Measurements from ENCODE around the gene F3.

The F3 gene

DNA sequence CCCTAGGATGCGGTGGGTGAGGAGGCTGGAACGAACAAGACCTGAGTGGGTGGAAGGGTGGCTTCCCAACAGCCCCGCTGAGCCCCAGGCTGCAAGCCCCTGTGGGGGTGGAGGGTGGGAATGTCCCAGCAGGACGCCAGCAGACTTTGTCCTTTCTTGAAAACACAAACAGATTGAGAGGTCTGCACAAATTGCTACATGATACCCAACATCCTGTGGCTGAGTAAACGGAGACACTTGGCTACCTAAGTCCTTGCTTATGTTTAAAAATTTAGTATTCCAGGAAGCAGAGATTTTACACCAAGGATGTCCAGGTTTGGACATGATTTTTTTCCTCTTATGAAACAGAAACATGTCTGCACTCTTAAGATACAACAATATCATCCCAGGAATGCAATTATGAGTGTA lies 11.8 kb upstream of the F3 start:
- in situ Hi-C loops (cut with HindIII; ENCODE audit: low sequenced_read_pairs) = no loop called here

- in situ Hi-C loops (cut with HindIII; ENCODE audit: low sequenced_read_pairs) = no loop called here
Observed at GRCh38 chr1:94552071-94552586, 10.6 kb upstream of the F3 start.

DNA sequence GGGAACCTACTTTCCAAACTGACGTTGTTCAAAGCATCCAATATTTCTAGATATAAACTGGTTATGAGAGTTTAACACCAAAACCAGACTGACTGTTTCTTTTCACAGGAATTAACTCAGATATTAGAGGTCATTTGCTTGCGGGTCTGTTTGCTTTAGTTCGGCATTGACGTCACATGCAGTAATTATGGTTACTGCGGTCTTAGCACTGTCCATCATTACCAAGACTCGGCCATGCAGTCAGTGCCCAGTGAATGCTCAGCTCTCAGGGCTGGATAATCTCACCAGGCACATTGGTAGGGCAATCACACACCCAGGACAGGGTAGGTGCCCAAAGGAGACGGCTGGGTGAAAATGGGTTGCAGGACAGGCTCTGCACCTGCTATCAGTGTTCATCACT lies 9.9 kb upstream of the F3 start:
- in situ Hi-C loops (cut with HindIII; ENCODE audit: low sequenced_read_pairs) = no loop called here

- in situ Hi-C loops (cut with HindIII; ENCODE audit: low sequenced_read_pairs) = no loop called here
Observed at GRCh38 chr1:94550800-94551241, 9.3 kb upstream of the F3 start.

DNA sequence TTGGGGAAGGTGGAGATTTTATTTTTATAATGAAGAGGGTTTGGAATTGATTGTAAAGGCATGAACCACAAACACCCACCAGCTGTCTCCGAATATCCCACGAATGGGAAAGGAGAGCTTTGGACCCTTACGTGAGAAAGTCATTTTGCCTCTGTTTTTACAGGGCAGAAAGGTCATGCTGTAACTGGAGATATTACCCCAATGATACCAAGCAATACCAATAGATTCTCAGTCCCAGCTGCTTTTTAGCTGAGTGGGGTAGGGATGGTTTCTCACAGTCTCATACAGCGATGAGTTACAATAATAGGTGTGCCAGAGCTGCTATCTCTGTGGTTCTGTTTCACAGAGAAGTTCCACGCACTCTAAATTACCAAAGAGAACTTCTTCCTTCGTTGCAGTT lies 8.8 kb upstream of the F3 start:
- in situ Hi-C loops (cut with HindIII; ENCODE audit: low sequenced_read_pairs) = no loop called here

DNA sequence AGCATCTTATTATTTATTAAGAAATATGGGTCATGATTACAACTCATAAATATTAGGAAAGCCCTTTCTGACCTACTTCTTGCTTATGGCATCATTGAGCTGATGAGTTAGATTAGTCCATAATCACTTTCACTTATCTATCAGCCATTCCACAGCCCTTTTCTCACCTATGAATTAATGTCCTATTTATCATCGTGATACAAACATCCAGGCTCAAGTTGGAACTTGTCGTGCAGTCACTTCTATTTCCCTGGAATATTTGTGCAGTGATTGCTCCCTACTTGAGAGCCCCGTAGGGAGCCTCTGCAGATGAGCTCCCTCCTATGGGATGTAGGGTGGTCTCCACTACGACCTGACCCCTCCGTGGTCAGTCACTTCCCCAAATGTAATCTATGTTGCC lies 8.1 kb upstream of the F3 start:
- in situ Hi-C loops (cut with HindIII; ENCODE audit: low sequenced_read_pairs) = no loop called here

DNA sequence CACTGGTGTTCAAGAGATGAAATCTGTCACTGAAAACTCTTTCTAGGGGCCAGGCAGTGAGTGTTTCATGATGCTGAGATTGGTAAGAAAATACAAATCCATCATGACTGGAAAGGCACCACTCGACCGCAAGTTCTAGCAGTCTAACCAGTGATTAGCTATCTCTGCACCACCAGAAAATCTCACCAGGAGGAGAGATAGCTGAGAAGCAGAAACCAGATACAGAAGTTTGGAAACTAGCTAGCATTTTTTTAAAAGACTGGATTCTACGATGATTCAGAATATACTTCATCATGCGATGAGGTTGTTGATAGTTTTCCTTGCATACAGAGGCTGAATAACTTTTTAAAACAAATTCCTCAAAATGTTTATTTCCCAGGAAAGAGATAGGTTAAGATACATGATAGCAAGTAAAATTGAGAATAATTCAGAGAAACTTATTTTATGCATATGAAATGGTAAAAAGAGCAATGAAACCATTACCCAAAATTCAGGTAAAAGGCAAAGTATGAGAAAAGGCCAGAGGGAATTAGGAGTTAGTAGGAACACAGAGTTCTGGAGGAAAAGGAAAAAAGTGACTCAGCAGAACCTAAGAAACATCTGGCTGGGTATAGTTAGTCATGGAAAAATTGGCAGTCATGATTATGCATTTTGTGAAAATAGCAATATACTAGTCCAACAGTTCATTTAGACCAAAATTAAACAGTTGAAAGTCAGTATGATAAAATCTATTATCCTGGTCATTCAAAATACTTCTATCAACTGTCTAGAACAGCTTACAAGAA lies 3.3 kb upstream of the F3 start:
- in situ Hi-C loops (cut with HindIII; ENCODE audit: low sequenced_read_pairs) = loop anchor here (5.0 kb wide), 1 partner anchor 52 kb away; no protein-coding TSS in a partner anchor

GRCh38 chr1:94543893-94544635 lies 2.5 kb upstream of the F3 start:
- in situ Hi-C loops (cut with HindIII; ENCODE audit: low sequenced_read_pairs) = loop anchor here (5.0 kb wide), 1 partner anchor 53 kb away; no protein-coding TSS in a partner anchor

- in situ Hi-C loops (cut with HindIII; ENCODE audit: low sequenced_read_pairs) = loop anchor here (5.0 kb wide), 1 partner anchor 54 kb away; no protein-coding TSS in a partner anchor
Observed at GRCh38 chr1:94543001-94543400, 1.4 kb upstream of the F3 start.

DNA sequence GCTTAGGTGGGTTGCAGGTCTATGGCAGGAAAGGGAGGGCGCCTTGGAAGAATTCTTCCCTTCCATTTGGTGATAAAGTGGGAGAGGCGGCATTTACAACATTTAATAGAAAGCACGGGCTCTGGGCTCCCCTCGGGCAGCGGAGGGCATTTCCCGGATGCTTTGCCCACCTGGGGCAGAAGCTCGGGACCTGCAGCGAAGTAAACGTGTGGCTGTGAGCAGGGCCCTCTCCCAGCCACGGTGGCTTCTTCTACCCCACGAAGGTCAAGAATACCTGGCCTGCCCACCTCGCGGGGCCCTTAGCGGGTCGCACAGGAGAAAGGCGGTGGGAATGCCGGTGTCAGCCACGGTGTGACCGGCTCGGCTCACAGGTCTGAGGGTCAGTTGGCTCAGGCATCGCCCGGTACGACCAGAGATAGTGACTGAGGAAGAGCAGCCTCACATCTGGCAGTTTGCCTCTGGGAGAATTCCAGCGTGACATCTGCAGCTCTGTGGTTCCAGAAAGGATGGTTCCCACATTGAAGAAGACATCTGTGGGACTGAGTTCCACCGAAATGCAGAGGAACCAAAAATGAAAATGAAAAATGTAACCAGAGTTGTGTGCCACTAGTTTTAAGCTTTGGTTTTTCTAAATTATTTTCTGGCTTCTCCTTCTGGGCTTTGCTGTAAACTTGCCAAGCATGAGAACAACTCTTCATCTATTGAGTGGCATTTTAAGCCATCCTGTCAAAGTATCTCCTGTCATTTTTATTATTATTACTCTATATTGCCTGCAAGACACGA lies 720 bp upstream of the F3 start:
- in situ Hi-C loops (cut with HindIII; ENCODE audit: low sequenced_read_pairs) = loop anchor here (5.0 kb wide), 1 partner anchor 55 kb away; no protein-coding TSS in a partner anchor

GRCh38 chr1:94540440-94541245 lies 916 bp downstream of the F3 start:
- in situ Hi-C loops (cut with HindIII; ENCODE audit: low sequenced_read_pairs) = loop anchor here (5.0 kb wide), 1 partner anchor 57 kb away; no protein-coding TSS in a partner anchor

DNA sequence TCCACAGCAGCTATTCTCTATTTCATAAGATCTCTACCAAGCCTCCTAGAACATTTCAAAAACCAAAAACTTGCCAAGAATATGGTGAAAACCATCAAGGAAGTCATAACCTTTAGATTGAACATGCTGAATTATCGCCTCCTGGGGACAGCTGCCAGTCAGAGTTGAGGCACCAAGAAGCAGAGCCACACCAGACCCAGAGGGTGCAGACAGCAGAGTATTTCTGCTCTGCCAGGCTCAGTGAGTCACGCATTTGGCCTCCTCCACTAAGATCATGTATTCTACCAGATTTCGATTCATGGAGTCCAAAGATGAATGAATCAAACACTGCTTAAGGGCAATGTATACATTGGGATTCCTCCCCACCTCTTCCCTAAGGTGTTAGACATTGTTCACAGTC lies 2.1 kb downstream of the F3 start:
- in situ Hi-C loops (cut with HindIII; ENCODE audit: low sequenced_read_pairs) = no loop called here

- in situ Hi-C loops (cut with HindIII; ENCODE audit: low sequenced_read_pairs) = no loop called here
Observed at GRCh38 chr1:94538243-94538827, 3.2 kb downstream of the F3 start.

DNA sequence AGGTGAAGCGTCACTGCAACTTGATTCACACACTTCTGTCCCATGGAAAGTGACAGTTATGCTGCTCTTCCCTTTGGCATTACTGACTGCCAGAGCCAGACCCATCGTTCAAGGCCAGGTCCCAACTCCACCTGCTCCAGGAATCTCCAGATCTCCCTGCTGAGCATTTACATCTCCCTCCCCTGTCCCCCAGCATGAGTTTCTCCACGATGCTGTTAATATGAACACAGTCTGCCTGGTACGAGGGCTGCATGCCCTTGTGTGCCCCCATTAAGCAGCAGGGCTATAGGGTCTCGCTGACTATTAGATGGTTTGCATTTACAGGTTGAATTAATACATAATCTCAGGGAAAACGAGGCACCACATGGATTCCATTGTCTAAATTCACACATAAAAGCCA lies 4.3 kb downstream of the F3 start:
- in situ Hi-C loops (cut with HindIII; ENCODE audit: low sequenced_read_pairs) = no loop called here

- in situ Hi-C loops (cut with HindIII; ENCODE audit: low sequenced_read_pairs) = no loop called here
Observed at GRCh38 chr1:94535879-94536278, 5.7 kb downstream of the F3 start.

- in situ Hi-C loops (cut with HindIII; ENCODE audit: low sequenced_read_pairs) = no loop called here
Observed at GRCh38 chr1:94535095-94535494, 6.5 kb downstream of the F3 start.

DNA sequence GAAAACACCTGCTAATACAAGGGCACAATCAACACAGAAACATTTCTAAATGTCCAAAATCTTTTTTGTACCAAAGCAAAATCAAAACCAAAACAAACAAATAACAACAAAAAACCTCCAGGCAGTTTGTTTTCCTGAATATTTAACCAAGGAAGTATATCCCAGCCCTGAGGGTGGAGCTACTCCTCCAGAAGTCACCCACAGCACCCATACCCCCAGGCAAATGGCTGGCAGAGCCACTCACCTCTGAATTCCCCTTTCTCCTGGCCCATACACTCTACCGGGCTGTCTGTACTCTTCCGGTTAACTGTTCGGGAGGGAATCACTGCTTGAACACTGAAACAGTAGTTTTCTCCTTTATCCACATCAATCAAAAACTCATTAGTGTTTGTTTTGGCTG lies 9.5 kb downstream of the F3 start:
- in situ Hi-C loops (cut with HindIII; ENCODE audit: low sequenced_read_pairs) = no loop called here

- in situ Hi-C loops (cut with HindIII; ENCODE audit: low sequenced_read_pairs) = no loop called here
Observed at GRCh38 chr1:94531664-94532063, 9.9 kb downstream of the F3 start.

GRCh38 chr1:94530373-94530878 lies 11.1 kb downstream of the F3 start:
- in situ Hi-C loops (cut with HindIII; ENCODE audit: low sequenced_read_pairs) = no loop called here

GRCh38 chr1:94529416-94529815 lies 12.1 kb downstream of the F3 start:
- in situ Hi-C loops (cut with HindIII; ENCODE audit: low sequenced_read_pairs) = no loop called here

All from DLD1 (cell line).